ENCODE data around the gene LRMDA. TPM values are rescaled to one million over a fixed set of nuclear protein-coding genes. Genes with fewer than 3 reads are reported as not detected.

LRMDA gene
- total RNA-seq, 1 donor from 2014 or later, result not detected

GRCh38 chr10:76405922-76406321 lies 974.5 kb downstream of the LRMDA start:
- intact Hi-C loops (cut with micrococcal nuclease), result no loop called here

GRCh38 chr10:76408646-76409045 lies 977.2 kb downstream of the LRMDA start:
- intact Hi-C loops (cut with micrococcal nuclease), result no loop called here

DNA sequence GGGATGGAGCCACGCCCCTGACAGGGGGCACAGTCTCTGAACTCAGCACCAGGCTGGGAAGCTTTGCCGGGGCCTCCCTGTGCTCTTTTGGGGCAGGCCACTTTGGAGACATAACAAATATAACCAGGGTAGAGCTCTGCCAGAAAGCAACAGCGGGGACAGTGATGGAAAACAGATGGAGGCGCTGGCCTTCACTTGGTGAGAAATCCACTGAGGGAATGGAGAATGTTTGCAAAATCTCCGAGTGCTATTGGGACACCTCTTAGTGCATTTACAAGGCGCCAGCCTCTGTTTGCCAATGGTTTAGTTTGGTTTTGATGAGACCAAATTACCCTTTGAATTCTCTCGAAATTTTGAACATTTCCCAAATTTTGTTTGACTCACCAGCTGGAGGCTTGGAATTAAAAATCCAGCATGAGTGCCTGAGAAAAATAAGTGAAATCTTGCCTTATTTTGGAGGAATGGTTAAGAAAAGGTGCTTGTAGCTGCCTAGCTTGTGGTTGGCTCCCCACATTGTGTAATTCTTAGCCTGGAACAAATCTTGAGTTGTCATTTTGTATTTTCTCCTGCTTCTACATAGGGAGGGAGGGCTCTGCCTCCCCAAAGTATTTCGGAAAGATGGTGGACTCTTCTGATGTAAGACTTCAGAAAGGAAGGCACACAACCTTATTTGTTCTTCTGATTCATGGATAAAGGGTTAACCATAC lies 980.5 kb downstream of the LRMDA start:
- intact Hi-C loops (cut with micrococcal nuclease), result no loop called here

GRCh38 chr10:76415554-76415953 lies 984.1 kb downstream of the LRMDA start:
- intact Hi-C loops (cut with micrococcal nuclease), result no loop called here

- intact Hi-C loops (cut with micrococcal nuclease), result no loop called here
Observed at GRCh38 chr10:76416642-76417041, 985.2 kb downstream of the LRMDA start.

GRCh38 chr10:76420725-76421124 lies 989.3 kb downstream of the LRMDA start:
- intact Hi-C loops (cut with micrococcal nuclease), result no loop called here

GRCh38 chr10:76422769-76423168 lies 991.3 kb downstream of the LRMDA start:
- intact Hi-C loops (cut with micrococcal nuclease), result no loop called here

- intact Hi-C loops (cut with micrococcal nuclease), result no loop called here
Observed at GRCh38 chr10:76428551-76429367, 997.3 kb downstream of the LRMDA start.

GRCh38 chr10:76429368-76430060 lies 998.1 kb downstream of the LRMDA start:
- intact Hi-C loops (cut with micrococcal nuclease), result no loop called here

DNA sequence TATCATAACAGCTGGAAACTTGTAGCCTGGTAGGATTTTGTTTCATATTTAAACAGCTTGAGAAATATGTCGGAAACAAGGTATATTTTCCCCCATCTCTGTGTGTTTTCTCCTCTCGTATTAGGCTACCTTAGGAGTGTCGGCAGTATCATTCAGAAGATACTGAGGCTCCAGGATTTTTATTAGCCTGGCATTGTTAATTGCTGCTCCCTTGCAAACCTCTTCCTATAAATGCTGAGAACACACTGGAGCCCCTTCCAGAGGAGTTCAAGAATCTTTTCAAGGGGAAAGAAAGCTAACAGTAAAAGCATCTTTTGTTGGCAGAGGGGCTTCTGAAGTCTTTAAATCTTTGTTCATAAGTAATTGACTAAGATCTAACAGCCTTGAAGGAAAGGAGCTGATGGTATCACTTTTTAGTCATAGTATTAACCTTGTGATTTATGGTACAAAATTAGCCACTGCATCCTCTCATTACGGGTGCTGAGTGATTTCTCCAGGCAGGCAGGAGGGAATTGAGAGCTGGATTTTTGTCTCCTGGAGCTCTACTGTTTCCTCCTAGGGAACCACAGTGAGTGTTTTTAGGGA lies 998.7 kb downstream of the LRMDA start:
- intact Hi-C loops (cut with micrococcal nuclease), result no loop called here

GRCh38 chr10:76432016-76433012 lies 1000.9 kb downstream of the LRMDA start:
- intact Hi-C loops (cut with micrococcal nuclease), result no loop called here

- intact Hi-C loops (cut with micrococcal nuclease), result no loop called here
Observed at GRCh38 chr10:76433161-76434005, 1002.0 kb downstream of the LRMDA start.

DNA sequence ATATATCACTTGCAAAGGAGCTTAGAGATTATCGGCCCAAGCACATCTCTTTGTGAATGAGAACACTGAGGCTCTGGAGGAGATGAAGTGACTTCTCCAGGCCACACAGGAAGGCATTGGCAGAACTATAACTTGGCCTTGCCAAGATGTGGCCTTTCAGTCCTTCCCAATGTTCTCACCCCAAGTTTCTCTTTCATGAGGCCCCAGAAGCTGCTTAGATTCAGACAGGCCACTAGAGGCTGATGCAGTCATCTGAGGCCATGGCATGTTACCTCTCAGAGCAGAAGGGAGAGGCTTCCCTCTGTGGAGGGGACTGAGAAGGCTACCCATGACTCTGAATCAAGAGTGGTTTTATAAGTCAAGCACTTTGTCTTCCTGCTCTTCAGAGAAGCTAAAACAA lies 1003.7 kb downstream of the LRMDA start:
- intact Hi-C loops (cut with micrococcal nuclease), result no loop called here

DNA sequence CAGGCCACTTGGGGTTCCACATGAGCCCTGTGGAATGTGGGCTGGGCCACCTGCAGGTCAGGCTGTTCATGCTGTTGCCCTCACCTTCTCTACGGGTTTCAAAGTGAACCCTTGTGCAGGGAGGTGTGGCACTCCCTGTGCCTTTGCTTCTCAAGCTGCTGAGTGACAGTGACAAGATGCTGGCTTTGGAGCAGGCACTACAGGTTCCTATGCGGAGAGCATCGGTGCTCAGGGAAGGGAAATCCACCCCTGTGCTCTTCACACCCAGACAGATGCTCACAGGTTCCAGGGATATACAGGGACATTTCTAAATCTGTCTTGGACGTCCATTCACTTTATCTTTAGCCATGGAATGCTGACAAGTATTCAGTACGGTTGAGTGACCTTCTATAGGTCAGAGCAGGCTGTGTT lies 1005.0 kb downstream of the LRMDA start:
- intact Hi-C loops (cut with micrococcal nuclease), result no loop called here

DNA sequence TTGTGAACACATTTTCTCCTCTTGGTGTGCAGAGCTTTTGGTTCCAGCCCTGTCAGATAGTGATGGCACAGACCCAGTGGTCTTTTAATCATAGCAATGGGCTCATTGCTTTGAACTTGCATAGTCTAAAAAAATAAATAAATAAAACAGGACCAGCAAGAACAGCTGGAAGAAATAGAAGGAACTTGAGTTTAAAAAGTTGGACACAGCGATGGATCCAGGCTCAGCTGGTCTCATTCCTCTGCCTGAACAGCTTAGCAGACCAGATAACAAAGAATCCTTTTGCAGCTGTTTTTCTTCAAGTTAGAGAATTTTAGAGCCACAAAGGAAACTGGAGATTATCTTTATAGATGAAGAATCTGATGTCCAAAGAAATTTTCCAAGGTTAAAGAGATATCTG lies 1005.6 kb downstream of the LRMDA start:
- intact Hi-C loops (cut with micrococcal nuclease), result no loop called here

- intact Hi-C loops (cut with micrococcal nuclease), result no loop called here
Observed at GRCh38 chr10:76440426-76440825, 1009.0 kb downstream of the LRMDA start.

DNA sequence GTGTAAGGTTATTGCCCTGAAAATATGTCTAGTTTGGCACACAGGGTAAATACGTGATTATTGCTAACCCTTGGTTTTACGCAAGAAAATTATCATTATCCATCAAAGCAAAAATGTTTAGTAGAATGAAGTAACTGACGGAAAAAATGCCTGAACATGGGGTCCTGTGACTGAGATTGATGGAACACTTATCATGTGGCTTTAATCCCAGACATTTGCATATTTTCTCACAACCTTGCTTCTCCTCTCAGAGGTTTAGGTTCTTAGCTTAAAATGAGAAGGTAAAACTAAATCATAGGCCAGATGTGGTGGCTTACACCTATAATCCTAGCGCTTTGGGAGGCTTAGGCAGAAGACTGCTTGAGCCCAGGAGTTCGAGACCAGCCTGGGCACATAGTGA lies 1010.7 kb downstream of the LRMDA start:
- intact Hi-C loops (cut with micrococcal nuclease), result no loop called here

- intact Hi-C loops (cut with micrococcal nuclease), result no loop called here
Observed at GRCh38 chr10:76444034-76444800, 1012.8 kb downstream of the LRMDA start.

GRCh38 chr10:76447578-76447977 lies 1016.2 kb downstream of the LRMDA start:
- intact Hi-C loops (cut with micrococcal nuclease), result no loop called here

Measured in T-helper 1 cell treated with Interleukin-12 subunit alpha and Interleukin-12 subunit beta and Interleukin-4 antibody, amounts not matched to agents 30 ng/mL and 1 ng/mL, for 36 hours (primary cell).